Muscle of arm (tissue), 12 donors: ENCODE data around the gene AEBP2. TPM values are rescaled to one million over a fixed set of nuclear protein-coding genes. Genes with fewer than 3 reads are reported as not detected.

Source experiments
- DNase-seq: peaks from one replicate; pipeline ENCODE4 v3.0.0-alpha.2; 2013
- polyA plus RNA-seq, 12 donors: library from polyadenylated mRNA; unstranded; fragments of 120-200 nt; gene quantifications; one replicate each; pipeline ENCODE4 v1.2.1, GENCODE V29; 2013; ENCODE audit not compliant: insufficient read length in 12 of 12

The AEBP2 gene
- polyA plus RNA-seq, 12 donors = 30.8 to 54.9 (median 40.1) TPM; not detected in 1

DNA sequence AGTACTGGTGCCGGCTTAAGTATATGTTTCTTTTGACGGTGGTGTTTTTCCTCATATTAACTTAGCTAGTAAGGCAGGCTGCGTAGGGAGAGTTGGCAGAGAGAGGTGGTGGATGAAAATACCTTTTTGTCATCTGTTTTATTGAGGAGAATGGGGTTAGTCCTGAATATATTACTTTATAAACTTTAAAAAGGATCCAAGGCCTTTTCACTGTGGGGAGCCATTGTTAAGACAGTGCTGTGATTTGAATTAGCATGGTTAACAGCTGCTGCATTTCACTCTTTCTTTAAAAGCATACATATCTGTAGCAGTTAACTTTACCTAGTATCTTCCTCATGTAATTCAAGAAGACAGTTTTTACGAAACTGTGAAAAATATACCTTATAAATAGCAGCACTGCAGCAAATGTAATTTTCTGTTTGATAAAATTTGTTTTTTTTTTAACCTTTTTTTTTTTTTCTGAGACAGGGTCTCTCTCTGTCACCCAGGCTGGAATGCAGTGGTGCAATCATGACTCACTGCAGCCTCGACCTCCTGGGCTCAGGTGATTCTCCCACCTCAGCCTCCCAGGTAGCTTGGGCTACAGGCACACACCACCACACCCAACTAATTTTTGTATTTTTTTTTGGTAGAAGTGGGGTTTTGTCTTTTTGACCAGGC is 57.1 kb downstream of the AEBP2 start:
- no peak for DNase-seq

DNA sequence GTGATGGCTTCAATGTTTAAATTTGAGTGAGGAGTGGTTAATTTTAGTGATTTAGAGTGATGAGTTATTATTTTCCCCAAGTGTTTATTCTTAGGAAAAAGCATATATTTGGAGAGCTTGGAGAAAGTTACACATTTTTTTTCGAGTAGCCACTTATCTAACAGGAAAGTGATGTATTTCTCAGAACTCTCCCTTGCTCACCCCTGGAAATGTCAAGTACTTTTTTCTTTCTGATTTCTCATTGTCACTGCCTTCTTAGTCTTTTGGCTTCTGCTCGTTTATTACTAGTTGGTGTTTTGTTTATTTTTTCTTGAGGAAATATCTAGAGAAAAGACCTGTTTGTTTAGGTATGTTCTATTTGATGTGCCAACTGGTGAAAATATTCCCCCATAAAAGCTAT is 58.8 kb downstream of the AEBP2 start:
- no peak for DNase-seq

DNA sequence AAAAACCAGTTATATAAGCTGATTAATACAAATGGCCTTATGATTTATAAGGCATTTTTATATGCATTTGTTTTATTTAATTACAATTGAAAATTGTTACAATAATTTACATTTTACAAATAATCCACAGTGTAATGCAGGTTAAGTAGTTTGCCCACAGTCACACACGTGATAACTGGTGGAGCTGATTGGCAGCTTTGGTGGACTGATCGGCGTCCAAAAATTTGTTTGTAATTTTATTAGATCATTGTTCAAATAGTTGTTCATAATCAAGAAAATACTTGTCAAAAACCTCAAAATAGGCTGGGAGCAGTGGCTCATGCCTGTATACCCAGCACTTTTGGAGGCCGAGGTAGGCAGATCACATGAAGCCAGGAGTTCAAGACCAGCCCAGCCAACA is 59.7 kb downstream of the AEBP2 start:
- DNase-seq = no peak

DNA sequence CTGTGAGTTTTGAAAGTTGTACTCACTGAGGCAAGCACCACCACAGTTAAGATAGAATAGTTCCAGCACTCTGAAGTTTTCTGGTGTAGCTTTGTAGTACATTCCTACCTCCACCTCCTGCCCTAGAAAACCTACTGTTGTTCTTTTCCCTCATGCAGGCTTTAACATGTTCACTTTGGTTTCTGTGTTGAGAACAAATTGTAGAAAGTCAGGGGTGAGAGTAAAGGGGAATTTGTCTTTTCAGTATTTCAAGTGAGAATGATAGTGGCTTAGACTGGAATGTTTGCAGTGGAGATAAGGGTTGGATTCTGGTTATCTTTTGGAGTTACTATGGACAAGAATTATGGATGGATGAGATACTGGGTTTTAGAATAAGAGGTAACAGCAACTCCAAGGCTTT is 67.2 kb downstream of the AEBP2 start:
- no peak for DNase-seq

DNA sequence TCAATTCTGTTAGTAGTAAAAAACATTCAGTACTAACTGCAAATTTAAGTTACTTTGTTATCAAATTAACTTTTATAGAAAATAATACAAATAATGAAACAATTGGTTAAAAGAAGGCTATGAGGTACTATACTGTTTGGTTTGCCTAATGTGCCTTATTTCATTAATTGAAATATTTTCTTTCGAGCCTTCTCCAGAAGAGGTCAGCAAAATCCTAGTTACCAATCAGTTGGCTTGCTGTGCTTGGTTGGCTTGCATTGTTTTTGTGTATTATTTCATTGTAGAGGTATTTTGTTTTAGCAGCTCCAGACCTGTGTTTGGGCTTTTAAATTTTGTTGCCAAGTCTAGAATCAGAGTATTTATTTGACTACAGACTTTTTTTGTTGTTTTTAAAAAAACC is 68.5 kb downstream of the AEBP2 start:
- peak; percentile 46 for DNase-seq

DNA sequence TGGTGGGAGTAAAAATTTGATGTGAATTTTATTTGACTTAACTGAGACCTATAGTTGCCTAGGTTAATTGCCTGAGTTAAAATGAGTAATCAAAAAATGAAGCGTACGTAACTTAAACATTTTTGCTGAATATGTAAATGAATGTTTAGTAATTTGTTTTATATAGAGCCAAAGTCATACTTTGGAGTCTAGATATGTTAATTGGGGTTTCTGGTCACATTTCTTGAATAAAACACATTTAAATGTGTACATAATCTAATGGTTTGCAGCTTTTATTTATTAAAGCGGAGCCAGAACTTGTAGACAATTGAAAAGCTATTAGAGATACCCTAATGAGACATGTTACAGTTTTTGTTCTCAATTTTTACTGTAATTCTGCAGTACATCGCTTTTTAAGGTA is 71.2 kb downstream of the AEBP2 start:
- DNase-seq = no peak

DNA sequence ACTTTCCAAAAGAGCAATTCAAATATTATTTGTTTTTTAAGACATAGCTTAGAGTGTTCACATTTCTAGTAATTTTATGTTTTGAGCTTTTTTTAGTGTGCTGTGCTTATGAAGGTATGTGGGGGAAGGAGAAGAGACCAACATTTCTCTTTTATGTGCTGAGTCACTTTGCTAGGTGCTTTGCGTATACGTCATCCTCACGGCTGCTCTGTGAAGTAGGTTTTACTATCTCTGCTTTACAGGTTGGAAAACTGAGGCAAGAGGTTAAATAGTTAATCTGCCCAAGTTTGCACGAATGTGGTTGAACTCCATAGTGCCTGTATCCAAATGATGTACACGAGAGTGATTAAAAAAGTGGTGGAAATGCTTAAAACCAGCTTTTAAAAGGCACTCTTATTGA is 75.9 kb downstream of the AEBP2 start:
- DNase-seq = no peak

DNA sequence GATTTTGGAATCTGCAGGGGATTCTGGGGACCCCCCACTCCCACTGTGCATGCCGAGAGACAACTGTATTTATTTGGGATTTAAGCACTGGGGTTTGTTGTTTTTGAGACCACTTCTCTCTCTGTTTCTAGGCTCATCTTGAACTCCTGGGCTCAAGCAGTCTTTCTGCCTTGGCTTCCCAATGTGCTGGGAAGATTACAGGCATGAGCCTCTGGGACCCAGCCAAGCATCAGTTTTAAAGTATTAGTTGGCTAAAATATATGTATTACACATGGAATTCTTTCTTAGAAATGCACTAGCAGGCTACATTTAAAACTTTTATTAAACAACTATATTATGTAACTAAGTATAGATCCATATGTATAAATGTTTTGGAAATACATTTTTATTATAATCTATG is 78.3 kb downstream of the AEBP2 start:
- peak; percentile 85 for DNase-seq

DNA sequence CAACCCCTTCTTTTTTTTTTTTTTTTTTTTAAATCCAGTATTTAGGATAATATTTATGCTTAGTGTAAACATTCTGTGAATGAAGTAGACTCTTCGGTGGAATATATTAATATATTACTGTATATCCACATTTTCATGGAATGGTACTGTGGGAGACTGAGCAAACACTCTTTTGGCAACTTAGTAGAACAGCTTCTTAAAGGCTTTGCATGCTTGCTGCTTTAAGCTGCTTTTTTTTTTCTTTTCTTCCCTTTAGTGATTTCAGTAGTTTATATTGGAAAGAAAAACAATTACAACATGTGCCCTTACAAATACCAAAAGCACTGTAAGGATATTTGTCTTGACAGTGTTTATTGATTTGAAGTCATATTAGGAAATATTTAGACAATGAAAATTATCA is 78.9 kb downstream of the AEBP2 start:
- DNase-seq = no peak

DNA sequence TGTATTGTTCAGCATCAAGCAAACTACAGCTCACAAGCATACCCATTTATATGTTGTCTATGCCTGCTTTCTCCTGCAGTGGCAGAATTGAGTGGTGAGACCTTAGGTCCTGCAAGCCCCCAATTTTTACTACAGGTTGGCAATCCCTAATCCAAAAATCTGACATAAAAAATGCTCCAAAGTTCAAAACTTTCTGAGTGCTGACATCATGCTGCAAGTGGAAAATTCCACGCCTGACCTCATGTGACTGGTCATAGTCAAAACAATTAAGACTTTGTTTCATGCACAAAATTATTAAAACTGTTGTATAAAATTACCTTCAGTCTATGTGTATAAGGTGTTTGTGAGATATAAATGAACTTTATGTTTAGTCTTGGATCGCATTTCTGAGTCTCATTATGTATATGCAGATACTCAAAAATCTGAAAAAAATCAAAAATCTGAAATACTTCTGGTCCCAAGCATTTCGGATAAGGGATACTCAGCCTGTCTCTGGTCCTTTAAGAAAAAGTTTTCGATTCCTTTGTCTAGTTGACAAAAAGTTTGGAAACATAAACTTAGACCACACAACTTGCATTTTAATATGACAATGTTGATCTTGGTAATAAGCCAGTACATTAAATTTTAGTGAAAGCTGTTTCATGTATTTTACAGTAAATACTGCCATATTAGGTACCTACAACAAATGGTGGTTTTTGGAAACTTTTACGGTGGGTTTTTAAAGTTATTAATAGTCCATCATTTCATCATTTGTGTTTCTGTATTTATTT is 81.5 kb downstream of the AEBP2 start:
- no peak for DNase-seq

DNA sequence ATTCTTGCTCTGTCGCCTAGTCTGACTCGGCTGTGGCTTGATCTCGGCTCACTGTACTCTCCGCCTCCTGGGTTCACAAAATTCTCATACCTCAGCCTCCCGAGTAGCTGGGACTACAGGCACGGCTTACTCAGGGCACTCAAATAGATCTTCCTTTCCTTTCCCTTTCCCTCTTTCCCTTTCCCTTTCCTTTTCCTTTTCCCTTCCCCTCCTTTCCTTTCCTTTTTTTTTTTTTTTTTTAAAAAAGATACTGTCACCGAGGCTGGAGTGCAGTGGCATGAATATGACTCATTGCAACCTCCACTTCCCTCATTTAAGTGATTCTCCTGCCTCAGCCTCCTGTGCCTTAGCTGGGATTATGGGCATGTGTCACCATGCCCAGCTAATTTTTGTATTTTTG is 86.0 kb downstream of the AEBP2 start:
- no peak for DNase-seq

DNA sequence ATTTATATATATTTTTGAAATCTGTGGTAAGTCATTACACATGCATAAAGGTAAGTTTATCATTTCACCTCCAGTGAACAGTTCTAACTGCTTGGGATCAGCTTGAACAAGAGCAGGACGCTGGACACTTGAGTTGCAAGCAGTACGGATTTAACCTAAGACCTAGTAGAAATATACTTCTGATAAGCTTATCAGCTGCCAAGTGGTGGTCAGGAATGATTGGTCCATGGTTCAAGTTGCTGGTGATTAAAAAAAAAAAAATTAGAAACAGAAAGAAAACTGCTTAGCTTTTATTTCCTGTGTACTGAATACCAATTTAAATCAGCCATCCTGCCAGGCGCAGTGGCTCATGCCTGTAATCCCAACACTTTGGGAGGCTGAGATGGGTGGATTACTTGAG is 88.6 kb downstream of the AEBP2 start:
- no peak for DNase-seq

DNA sequence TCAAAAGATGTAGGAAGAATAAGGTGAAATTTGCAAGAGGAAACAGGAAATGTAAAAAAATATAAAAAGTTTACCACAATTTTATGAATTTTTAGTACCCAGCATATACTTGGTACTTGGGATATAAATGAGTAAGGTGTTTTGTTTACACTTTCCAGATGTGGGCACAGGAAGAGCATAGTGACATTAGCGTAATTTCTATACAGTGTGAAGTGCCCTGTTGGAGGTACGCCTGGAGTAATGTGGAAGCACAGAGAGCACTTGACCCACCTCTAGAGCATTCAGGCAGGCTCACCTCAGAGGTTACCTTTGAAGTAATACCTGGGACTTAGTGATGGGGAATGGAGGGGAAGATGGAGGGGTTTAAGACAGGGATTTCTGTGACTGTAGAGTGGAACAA is 89.5 kb downstream of the AEBP2 start:
- DNase-seq = no peak

DNA sequence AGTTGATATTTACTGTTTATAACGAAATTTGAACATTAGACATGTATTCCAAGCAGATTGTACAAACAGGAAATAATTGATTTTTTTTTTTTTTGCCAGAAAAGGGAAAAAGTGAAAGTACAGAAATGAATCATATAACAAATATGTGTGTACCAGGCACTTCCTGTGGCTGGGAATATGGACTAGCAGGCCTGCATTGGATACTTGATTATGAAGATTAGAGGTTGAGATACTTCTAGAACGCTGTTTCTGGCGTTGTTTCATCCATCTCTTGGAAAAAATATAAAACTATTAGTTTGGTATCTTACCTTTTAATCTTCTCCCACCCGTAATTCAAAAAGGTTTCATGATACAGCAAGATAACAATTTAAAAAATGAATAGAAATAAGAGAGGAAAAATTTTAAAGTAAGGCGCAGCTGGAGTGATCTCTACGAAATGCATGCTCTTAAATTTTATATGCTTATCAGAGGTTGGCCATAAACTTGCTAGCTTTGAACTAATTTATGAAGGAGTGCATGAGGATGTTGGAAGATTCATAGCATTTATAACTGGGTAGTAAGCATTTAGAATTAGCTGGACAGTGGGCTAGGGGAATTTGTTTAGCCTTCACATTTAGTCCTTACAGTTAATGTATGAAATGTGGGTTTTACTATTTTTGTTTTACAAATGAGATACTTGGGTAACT is 90.8 kb downstream of the AEBP2 start:
- no peak for DNase-seq

DNA sequence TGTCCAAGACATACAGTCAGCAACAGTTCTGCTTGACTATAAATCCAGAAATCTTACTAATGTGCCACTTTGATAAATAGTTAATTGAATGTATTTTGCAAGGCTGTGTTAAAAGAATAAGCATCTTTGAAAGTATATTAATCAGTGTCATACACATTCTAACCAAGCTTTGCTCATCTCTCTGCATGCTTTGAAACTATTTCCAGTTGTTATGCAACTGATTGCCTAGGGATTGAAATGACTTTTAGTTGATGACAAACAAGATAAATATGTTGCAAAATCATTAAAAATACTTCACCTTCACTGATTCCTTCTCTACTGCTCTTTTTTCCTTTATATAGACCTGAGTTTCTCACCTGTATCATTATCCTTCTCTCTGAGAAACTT is 91.3 kb downstream of the AEBP2 start:
- no peak for DNase-seq

DNA sequence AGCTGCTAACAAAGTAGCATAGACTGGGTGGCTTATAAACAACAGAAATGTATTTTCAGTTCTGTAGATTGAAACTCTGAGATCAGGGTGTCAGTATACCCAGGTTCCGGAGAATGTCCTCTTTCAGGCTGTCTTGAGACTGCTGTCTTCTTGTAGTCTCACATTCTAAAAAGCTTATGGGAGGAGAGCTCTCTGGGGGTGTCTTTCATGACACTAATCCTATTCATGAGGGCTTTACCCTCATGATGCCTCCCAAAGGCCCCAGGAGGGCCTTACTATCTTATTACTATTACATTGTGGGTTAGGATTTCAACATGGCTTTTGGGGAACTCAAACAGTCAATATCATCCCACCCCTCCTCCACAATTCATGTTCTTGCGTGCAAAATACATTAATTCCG is 94.3 kb downstream of the AEBP2 start:
- no peak for DNase-seq

DNA sequence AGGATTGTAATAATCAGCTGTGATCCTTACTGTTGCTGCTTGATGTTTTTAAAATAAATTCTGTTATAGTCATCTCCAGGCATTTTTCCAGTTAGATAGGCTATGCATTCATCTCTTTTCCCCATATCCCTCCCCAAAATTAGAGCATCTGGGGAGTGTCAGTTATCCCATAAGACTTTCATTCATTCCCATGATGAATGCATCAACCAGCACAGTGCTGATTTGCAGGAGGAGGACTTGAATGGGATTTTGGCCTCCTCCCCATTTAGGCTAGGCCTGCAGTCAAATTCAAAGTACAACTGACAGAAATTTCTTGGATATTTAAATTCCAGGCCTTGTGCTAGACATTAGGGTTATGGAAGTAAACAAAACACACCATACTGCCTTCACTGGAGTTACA is 99.8 kb downstream of the AEBP2 start:
- DNase-seq = no peak

DNA sequence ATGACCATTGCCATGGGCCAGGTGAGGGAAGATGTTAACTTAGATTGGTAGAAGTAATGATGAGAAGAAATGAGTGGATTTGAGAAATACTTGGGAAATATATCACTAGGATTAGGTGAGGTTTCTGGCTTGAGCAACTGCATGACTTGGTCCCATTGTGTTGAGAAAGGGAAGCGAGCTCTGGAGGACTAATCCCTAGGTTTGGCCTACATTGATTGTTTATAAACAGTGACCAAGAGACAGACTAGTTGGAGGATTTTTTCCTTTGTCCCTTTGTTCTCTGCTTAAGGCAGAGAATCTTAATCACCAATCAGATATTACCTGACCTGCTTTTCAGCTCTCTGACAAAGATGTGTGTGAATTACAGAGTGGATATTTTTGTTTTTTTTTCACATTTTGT is 100.5 kb downstream of the AEBP2 start:
- no peak for DNase-seq

DNA sequence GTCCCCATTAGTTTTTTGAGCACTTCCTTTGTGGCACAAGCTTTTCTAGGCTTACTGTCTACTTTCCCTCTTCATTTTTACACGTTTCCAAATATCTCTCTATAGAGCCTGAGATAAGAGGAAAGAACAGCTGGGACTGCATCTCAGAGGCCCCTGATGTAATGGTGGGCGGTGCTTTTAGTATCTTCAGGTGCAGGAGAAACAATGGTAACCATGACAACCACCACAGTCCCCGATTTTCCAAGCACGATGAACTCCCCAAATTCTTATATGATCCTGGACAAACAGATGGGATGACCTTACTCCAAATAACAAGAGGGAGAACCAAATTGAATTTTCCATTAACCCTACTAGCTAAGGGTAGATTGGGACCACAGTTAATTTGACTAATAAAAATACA is 103.3 kb downstream of the AEBP2 start:
- no peak for DNase-seq

DNA sequence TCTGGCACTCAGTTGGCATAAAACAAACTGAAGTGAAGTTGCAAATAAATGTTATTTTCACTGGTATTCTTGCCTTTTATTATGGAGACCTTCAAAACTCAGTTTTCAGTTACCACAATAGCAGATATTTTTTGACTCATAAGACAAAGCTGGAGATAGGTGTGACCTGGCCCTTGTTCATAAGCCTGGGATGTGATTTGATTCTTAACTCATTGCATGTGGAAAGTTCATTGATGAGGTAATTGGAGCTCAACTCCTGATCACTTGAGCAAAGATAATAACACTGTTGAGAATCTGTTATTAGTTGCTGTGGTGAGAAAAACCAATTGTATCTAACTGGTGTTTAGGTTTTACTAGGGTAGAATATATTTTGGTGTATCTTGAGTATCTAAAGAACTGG is 105.1 kb downstream of the AEBP2 start:
- no peak for DNase-seq

DNA sequence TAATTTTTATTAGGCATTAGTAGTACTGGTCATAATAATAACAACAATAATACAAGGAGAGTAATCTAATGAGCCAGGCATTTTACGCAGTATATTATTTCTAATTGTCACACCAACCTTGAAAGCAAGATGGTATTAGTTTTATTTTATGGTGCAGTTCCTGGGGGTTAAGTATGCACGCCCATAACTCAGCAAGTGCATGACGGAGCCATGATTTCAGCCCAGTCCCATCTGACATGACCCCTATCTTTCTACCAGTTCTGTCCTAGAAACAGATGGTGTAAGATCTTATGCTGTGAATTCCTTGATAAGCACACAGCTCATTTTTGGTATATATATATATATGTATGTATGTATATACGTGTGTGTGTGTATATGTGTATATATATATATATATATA is 106.0 kb downstream of the AEBP2 start:
- no peak for DNase-seq

DNA sequence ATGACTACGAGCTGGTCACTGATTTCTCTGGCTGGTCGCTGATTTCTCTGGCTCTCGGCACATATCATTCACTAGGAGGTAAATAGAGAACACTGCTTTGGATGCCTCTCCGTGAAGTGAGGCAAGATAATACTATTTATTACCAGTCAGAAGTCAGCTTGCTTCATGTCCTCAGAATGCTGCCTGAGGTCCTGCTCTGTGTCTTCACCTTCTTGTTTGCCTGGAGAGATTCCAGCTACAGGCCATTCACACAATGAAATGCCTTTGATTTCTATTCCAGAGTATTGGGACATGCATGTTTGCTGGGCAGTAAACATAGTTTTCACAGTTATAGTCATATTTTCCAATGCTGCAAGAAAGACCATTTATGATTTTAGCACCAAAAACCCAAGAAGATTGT is 106.7 kb downstream of the AEBP2 start:
- peak; percentile 61 for DNase-seq

DNA sequence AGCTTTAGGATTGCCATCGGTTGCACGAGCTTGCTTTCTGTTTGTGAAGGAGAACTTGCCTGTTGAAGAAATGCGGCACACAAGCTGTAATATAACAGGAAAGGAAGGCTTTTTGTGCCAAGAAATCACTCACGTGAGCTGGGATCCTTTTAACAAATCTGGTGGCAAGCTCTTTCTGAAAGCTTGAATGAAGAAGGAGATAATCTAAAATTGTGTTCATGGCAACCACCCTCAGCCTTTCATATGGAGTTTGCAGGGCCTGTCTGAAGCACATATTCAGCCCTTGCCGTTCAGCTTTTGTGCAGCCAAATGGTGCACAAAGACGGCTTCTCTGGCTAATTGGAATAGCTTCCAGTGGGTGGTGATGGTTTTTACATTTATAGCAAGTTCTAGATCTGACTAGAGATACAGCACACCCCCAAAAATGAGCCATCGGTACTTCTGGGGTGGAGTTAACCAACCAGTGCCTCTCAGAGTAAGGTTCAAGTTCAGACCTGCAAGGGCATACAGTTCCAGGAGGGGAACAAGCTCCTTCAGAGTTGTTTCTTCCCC is 107.4 kb downstream of the AEBP2 start:
- peak; percentile 65 for DNase-seq
